ENCODE data around the gene TENT5C. TPM values are rescaled to one million over a fixed set of nuclear protein-coding genes. Genes with fewer than 3 reads are reported as not detected.

Gene TENT5C
- total RNA-seq, 6 experiments from 2014 or later: 0.47 to 0.91 (median 0.75) TPM

DNA sequence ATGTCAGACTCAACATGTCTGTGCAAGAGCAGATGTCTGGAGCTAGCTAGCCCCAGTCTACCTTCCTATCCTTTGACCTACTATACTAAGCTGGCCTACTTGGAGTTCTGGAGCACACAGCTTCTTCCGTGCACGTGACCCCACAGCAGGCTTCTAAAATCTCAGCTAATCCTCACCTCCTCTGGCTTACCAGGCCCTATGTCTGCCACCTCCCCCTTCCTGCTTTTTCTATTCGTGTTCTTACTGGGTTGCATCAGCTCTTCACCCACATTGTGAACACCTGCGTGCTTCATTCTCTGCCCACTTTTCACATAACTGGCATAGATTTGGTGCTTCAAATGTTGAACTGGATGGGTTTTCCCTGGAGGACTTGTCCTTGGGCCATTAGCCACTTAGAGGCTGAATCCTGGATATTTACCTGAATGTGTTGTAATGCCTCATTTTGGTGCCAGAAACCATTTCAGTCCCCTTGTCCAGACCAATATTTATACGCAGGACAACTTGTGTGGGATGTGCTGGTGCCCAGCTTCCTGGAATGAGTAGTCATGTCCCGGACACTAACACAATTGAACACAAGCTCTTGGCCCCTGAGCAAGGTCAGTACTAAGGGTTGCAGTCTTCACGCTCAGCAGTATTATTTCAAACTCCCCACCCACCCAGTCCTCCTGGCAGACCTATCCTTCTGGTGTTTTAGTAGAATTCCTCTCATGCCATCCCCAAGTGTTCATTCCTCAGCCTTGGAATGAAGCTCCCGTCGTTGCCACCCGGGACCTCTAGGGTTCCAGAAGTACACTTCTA lies 24.0 kb downstream of the TENT5C start:
- H3K36me3 Mint-ChIP-seq (ENCODE audit: low read depth): no peaks in the 10 kb centered on the region
- H3K4me3 Mint-ChIP-seq: no peak overlapping the region
- no peak overlapping the region for H3K27ac Mint-ChIP-seq
- TF ChIP-seq, protein P1, sequence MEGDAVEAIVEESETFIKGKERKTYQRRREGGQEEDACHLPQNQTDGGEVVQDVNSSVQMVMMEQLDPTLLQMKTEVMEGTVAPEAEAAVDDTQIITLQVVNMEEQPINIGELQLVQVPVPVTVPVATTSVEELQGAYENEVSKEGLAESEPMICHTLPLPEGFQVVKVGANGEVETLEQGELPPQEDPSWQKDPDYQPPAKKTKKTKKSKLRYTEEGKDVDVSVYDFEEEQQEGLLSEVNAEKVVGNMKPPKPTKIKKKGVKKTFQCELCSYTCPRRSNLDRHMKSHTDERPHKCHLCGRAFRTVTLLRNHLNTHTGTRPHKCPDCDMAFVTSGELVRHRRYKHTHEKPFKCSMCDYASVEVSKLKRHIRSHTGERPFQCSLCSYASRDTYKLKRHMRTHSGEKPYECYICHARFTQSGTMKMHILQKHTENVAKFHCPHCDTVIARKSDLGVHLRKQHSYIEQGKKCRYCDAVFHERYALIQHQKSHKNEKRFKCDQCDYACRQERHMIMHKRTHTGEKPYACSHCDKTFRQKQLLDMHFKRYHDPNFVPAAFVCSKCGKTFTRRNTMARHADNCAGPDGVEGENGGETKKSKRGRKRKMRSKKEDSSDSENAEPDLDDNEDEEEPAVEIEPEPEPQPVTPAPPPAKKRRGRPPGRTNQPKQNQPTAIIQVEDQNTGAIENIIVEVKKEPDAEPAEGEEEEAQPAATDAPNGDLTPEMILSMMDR (IDR thresholded peaks at IDR 0.05): no peak
- no peaks in the 10 kb centered on the region for H3K4me1 Mint-ChIP-seq (ENCODE audit: low read depth)
- H3K9me3 Mint-ChIP-seq: no peaks in the 10 kb centered on the region
- DNase-seq: no peak
- H3K27me3 Mint-ChIP-seq (ENCODE audit: insufficient read depth): peaks cover 41% of the 10 kb centered on the region

DNA sequence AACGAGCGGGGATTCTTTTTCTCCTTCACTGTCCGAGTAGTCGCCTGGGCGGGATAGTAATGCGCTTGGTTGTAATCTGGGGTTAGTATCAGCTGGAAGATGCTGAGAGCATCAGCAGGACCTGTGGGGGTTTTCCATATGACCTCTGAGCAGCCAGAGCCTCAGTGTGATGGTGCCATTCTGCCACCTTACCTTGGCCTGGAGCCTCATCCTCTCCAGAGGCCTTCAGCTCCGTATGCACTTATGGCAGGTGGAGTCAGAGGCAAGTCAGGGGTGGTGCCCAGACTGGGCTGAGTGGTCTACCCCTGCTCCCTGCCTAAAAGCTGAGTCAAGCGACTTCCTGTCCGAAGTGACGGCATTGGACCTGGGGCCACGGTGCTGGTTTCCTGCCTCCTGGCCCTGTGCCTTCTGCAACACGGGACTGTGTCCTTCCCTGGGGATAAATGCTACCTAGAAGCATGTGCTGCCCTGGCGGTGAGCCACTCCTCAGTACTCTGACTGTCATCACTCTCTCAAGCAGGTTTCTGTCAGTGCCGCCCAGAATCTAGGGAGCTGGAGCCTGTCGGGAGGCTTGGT lies 24.7 kb downstream of the TENT5C start:
- Mint-ChIP-seq H3K9me3 (no peaks in the 10 kb centered on the region), H3K36me3 (ENCODE audit: low read depth) (no peaks in the 10 kb centered on the region), H3K4me1 (ENCODE audit: low read depth) (no peaks in the 10 kb centered on the region), H3K27ac (no peak overlapping the region), H3K4me3 (no peak overlapping the region), H3K27me3 (ENCODE audit: insufficient read depth) (peaks cover 40% of the 10 kb centered on the region)
- DNase-seq: no peak
- TF ChIP-seq, protein P1 (IDR thresholded peaks at IDR 0.05): no peak

DNA sequence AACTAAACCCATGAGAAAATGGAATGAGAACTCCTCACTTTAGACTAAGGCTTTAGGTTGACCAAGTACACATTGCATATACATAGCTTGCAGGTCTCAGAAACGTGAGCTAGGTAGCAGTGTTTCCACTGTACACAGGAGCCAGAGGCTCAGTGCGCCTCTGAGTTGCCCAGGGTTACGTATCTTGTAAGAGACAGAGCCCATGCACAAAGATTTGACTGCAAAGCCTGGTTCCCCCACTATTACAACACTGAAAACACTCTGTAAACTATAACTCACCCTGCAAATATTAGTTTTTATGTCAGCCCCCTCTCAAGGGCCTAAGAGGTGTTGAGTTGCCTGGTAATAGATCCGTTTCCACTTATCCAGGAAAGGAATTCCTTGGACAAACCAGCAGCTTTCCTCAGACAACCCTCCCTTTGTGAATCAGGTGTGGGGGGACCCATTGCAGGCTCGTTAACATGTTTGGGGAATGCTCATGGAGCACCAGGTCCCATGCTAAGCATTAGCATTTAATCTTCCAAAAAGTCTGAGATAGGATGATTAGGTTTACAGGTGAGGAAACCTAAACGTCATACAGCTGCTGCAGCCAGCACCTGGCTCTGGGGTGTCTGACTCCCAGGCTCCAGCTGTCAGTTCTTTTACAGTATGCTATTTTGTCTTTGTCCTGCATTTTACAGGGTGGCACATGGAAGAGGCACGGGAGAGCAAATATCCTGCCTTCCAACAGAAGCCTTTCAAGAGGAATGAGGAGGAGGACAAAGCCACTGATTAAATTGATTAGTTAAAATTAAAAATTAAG lies 25.7 kb downstream of the TENT5C start:
- TF ChIP-seq, protein P1 (IDR thresholded peaks at IDR 0.05): no peak
- no peak for DNase-seq
- Mint-ChIP-seq H3K27me3 (ENCODE audit: insufficient read depth) (peaks cover 49% of the 10 kb centered on the region), H3K27ac (no peak overlapping the region), H3K4me1 (ENCODE audit: low read depth) (no peaks in the 10 kb centered on the region), H3K4me3 (no peak overlapping the region), H3K36me3 (ENCODE audit: low read depth) (no peaks in the 10 kb centered on the region), H3K9me3 (no peaks in the 10 kb centered on the region)

DNA sequence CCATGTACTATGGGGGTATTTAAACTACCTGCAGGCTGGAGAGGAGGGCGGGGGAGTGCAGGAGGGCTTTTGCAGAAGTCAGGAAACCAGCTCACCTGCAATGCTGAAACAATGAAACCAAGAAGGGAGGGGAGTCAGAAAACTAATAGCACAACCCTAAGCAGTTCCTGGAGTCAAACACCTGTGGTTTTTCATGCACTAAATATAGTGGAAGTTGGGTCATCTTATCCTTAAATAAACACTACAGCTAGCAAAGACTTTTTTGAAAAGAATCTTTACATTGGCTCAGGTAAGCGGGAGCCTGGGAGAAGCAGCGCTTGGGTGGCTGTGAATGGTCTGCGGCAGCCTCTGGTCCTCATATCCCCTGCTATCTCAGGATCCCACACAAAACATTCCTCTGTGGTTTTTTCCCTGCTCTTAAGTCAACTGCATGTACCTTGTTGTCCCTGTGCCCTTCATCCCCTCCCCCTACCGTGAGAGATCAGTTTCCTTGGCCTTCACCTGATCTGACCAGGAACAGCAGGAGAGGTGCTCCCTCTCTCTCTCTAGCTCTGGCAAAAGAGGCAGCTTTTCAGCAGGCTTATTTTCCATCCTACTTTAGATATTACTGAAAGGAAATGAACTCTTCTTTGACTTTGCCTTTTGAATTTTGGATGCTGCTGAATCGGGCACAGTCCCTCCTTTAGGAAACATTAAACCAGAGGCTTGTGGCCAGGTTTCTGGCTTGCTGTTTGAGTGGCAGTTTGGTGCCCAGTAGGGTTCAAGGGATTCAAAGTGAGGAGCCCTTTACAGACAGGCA lies 26.6 kb downstream of the TENT5C start:
- DNase-seq: no peak
- TF ChIP-seq, protein P1 (IDR thresholded peaks at IDR 0.05): no peak
- Mint-ChIP-seq H3K4me3 (no peak overlapping the region), H3K36me3 (ENCODE audit: low read depth) (no peaks in the 10 kb centered on the region), H3K9me3 (no peaks in the 10 kb centered on the region), H3K27me3 (ENCODE audit: insufficient read depth) (peaks cover 56% of the 10 kb centered on the region), H3K4me1 (ENCODE audit: low read depth) (no peaks in the 10 kb centered on the region), H3K27ac (no peak overlapping the region)

DNA sequence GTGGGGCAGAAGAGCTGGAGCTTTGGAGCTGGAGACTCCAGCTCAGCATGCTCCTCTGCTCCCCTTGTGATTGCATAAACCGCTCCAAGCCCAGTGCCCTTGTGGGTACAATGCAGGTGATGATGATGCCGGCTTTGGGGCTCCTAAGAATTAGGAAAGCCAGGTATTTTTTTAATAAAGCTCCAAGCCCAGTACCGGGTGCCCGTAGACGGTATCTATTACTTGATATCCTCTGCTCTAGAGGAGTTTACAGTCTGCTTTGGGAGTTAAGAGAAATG lies 27.2 kb downstream of the TENT5C start:
- no peaks in the 10 kb centered on the region for H3K9me3 Mint-ChIP-seq
- H3K4me1 Mint-ChIP-seq (ENCODE audit: low read depth): no peaks in the 10 kb centered on the region
- no peaks in the 10 kb centered on the region for H3K36me3 Mint-ChIP-seq (ENCODE audit: low read depth)
- DNase-seq: no peak
- H3K27ac Mint-ChIP-seq: no peak overlapping the region
- peaks cover 55% of the 10 kb centered on the region for H3K27me3 Mint-ChIP-seq (ENCODE audit: insufficient read depth)
- TF ChIP-seq, protein P1 (IDR thresholded peaks at IDR 0.05): no peak
- H3K4me3 Mint-ChIP-seq: no peak overlapping the region
